Adrenal gland (tissue), 12 donors: ENCODE measurements around the gene CMTM4. TPM values are rescaled to one million over a fixed set of nuclear protein-coding genes. Genes with fewer than 3 reads are reported as not detected.

Source experiments
- DNase-seq, 7 donors: peaks; one replicate each; pipeline ENCODE4 v3.0.0-alpha.2; 2019 to 2020
- H3K27ac ChIP-seq, 5 donors: fragments of 200-600 bp; sonication (generic) in 4 of 5; 1 replicate in 3 of 5; 2 replicates in 2 of 5; pipeline versions ENCODE4 v1.5.1 to v1.8.0; 2016 to 2020; ENCODE audit warnings: mild to moderate bottlenecking in 1 of 5
- H3K27me3 ChIP-seq: fragments of 200-600 bp; 2 replicates; pipeline ENCODE4 v1.8.0; 2021
- H3K36me3 ChIP-seq, 2 donors: fragments of 200-600 bp; replicated peaks in 1 of 2; 1 replicate in 1 of 2; 2 replicates in 1 of 2; pipeline versions ENCODE4 v1.5.1 to v1.8.0; 2018 to 2022
- H3K4me1 ChIP-seq, 2 donors: fragments of 200-600 bp; replicated peaks in 1 of 2; 1 replicate in 1 of 2; 2 replicates in 1 of 2; pipeline versions ENCODE4 v1.5.1 to v1.8.0; 2018 to 2021
- H3K4me3 ChIP-seq, 4 donors: fragments of 200-600 bp; sonication (generic) in 3 of 4; one replicate each; pipeline ENCODE4 v1.5.1; 2016 to 2018
- H3K9me3 ChIP-seq, 3 donors: fragments of 200-600 bp; sonication (generic) in 1 of 3; replicated peaks in 1 of 3; 1 replicate in 2 of 3; 2 replicates in 1 of 3; pipeline versions ENCODE4 v1.5.1 to v1.8.0; 2016 to 2021
- POLR2A ChIP-seq, 2 donors: fragments of 450-650 bp; IDR thresholded peaks; one replicate each; pipeline ENCODE4 v1.6.1; 2017; ENCODE audit warnings: antibody characterized with exemption in 2 of 2, mild to moderate bottlenecking in 2 of 2, moderate library complexity in 1 of 2
- WGBS, 4 donors: extraction: QIAGEN DNeasy Blood & Tissue Kit in 2 of 4; methylation state at CpG; one replicate each; pipeline versions ENCODE4 v1.1.5 to v1.1.7; 2013 to 2017; 5-methylcytosine and 5-hydroxymethylcytosine counted together
- intact Hi-C, 2 donors: fragments of 100-400 bp; cut with DNase I; formaldehyde crosslinking; loops; one replicate each; pipeline versions ENCODE4 v1.14.1 to v1.15.0; 2022 to 2023
- polyA plus RNA-seq, 3 donors: library from polyadenylated mRNA; stranded (reverse); fragments of 200-250 nt in 2 of 3; fragments of 350-450 nt in 1 of 3; fragmentation: Illumina TruSeq in 1 of 3; extraction: RNeasy Lipid Tissue Mini Kit (QIAGEN cat#74804) in 1 of 3; gene quantifications; one replicate each; pipeline ENCODE4 v1.2.3, GENCODE V29; 2013 to 2014
- total RNA-seq, 9 donors: library from RNA; depleted of rRNA in 4 of 9; stranded (reverse); fragments of >200 nt in 4 of 9; fragments of 120-200 nt in 1 of 9; fragmentation: NEBNext Ultra II Directional in 1 of 9; extraction: Animal tissue kit (Norgen Biotek cat#: 25700) in 1 of 9; gene quantifications; one replicate each; pipeline versions ENCODE4 v1.1.0 to v1.2.4, GENCODE V29; 2013 to 2023
- TF ChIP-seq, protein P1 (sequence below), 6 experiments: fragments of 450-650 bp in 4 of 6; fragments of 200-600 bp in 2 of 6; sonication (generic) in 1 of 6; IDR thresholded peaks; 1 replicate in 5 of 6; 2 replicates in 1 of 6; pipeline versions ENCODE4 v1.5.1 to v1.8.0; 2016 to 2021; ENCODE audit warnings: antibody characterized with exemption in 6 of 6, mild to moderate bottlenecking in 2 of 6, moderate library complexity in 1 of 6
- donor health status: healthy with polysubstance abuse.
- donor health status: Bipolar disorder and iron deficiency.
- donor health status: DM: yes; HTN: yes; CAD: no.
- donor health status: DM: no; HTN: no; CAD: no.
- donor health status: DM: no; HTN: no; CAD: no.
- donor health status: DM: yes; HTN: yes; CAD: no.

Gene CMTM4
- total and polyA plus RNA-seq, 12 donors: 9.2 to 35.3 (median 20.0) TPM

DNA sequence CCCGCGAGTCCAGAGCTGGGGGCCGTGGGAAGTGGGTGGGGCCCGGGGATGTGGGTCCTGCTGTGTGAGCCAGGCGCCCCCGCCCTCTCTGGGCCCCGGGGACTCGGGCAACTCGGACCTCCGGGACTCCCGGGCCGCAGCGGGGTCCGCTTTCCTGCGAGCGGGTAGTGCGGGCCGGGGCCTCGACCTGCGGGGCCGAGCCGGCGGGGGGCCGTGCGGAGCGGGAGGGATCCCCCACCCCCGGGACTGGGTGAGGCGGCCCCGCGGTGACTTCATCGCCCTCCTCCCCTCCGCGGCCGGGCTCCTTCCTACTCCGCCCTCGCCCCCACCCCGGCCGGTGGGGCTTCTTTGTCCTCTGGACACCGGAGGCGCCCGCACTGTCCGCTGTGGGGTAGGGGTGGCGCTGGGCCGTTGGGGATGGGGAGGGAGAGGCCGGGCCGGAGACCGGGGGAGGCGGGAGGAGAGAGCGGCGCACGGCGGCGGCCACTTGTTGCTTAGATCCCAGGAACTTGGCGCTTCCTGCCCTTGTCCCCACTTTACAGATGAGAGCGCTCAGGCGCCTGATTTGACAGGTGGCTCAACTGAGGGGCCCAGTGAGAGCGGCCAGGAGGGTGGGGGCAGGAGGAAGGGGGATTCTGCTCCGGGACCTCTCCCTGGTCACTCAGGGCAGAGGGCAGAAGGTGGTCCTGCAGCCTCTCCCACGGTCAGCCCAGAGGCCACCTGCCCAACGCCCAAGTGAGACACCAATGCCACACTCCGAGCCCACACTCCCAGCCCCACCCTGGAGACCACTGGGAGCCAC is 91.2 kb downstream of the CMTM4 start:
- 7 to 21% (median 15%) methylated on average over 8 to 61 of the region's 61 CpGs for WGBS, 4 donors
- peaks cover 0 to 12% of the 10 kb centered on the region in 2 donors for H3K36me3 ChIP-seq
- peak in 5 of 7 donors; percentile 33 to 59 (median 50) for DNase-seq
- no peak for TF ChIP-seq POLR2A (IDR thresholded peaks at IDR 0.05)
- TF ChIP-seq, protein P1, sequence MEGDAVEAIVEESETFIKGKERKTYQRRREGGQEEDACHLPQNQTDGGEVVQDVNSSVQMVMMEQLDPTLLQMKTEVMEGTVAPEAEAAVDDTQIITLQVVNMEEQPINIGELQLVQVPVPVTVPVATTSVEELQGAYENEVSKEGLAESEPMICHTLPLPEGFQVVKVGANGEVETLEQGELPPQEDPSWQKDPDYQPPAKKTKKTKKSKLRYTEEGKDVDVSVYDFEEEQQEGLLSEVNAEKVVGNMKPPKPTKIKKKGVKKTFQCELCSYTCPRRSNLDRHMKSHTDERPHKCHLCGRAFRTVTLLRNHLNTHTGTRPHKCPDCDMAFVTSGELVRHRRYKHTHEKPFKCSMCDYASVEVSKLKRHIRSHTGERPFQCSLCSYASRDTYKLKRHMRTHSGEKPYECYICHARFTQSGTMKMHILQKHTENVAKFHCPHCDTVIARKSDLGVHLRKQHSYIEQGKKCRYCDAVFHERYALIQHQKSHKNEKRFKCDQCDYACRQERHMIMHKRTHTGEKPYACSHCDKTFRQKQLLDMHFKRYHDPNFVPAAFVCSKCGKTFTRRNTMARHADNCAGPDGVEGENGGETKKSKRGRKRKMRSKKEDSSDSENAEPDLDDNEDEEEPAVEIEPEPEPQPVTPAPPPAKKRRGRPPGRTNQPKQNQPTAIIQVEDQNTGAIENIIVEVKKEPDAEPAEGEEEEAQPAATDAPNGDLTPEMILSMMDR (IDR thresholded peaks at IDR 0.05): peak in 1 of 6 experiments; percentile 16
- intact Hi-C loops: loop anchor here (10.0 kb wide), 4 partner anchors 119 to 259 kb away; no protein-coding TSS in a partner anchor
- H3K27ac ChIP-seq: peak overlapping the region in 4 of 5 donors; percentile 18 to 73 (median 60)
- no peaks in the 10 kb centered on the region for H3K9me3 ChIP-seq
- peaks cover 0 to 12% of the 10 kb centered on the region in 2 donors for H3K4me1 ChIP-seq
- H3K4me3 ChIP-seq: peak overlapping the region; percentile 52 to 70 (median 62)
- no peaks in the 10 kb centered on the region for H3K27me3 ChIP-seq

DNA sequence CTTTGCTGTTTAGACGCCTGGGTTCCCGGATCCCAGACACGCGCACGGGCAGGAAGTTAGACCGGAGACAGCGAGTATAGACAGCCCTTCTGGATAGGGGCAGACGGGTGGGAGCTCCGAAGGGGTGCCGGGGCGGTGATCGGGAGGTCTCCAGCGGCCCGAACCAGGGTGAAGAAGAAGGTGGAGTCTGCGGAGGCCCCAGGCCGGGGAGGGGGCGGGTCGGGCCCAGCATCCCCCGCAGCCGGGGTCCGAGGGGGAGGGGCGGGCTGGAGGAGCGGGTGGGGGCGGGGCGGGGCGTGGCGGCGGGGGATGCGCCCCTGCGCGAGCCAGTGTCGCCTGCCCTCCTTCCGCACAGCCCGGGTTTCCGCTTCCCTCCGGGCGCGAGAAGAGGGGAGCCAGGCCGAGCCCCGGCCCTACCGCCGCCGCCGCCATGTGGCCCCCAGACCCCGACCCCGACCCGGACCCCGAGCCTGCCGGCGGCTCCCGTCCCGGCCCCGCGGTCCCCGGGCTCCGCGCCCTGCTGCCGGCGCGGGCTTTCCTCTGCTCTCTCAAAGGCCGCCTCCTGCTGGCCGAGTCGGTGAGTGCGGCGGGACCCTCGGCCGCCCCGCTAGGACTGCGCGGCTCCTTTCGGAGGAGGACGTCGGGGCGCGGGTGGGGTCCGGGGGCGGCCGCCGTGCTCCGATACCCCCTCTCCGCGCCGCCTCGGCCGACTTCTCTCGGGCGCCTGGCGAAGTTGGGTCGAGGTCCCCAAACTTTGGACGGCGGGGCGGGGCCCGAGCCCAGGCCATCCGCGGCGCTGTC is 92.0 kb downstream of the CMTM4 start, which contains the start of gene CMTM3:
CMTM3 (plus strand) TSS at position 329 of the 801 bp plus-strand sequence; CDS start at position 431, 102 bp downstream.
- peak in 6 of 7 donors; percentile 40 to 72 (median 62) for DNase-seq
- peaks cover 0 to 4% of the 10 kb centered on the region in 2 donors for H3K36me3 ChIP-seq
- 1% methylated on average over 20 to 93 of the region's 96 CpGs; no CpG with 5 or more reads in 1 of the 4 donors for WGBS, 4 donors
- no peak for TF ChIP-seq POLR2A (IDR thresholded peaks at IDR 0.05)
- TF ChIP-seq, protein P1 (IDR thresholded peaks at IDR 0.05): peak; percentile 37 to 79 (median 67)
- H3K9me3 ChIP-seq: no peaks in the 10 kb centered on the region
- intact Hi-C loops: loop anchor here (5.0 to 10.0 kb wide), 7 partner anchors 52 to 260 kb away; partner anchors contain the start of genes CKLF (in 1 of the 2) and TK2 (in 1 of the 2)
- H3K4me1 ChIP-seq: peaks cover 0 to 12% of the 10 kb centered on the region in 2 donors
- H3K27ac ChIP-seq: peak within 1 kb of the TSS in 4 of 5 donors; percentile 18 to 73 (median 60)
- H3K27me3 ChIP-seq: no peaks in the 10 kb centered on the region
- H3K4me3 ChIP-seq: peak within 1 kb of the TSS; percentile 52 to 70 (median 62)

DNA sequence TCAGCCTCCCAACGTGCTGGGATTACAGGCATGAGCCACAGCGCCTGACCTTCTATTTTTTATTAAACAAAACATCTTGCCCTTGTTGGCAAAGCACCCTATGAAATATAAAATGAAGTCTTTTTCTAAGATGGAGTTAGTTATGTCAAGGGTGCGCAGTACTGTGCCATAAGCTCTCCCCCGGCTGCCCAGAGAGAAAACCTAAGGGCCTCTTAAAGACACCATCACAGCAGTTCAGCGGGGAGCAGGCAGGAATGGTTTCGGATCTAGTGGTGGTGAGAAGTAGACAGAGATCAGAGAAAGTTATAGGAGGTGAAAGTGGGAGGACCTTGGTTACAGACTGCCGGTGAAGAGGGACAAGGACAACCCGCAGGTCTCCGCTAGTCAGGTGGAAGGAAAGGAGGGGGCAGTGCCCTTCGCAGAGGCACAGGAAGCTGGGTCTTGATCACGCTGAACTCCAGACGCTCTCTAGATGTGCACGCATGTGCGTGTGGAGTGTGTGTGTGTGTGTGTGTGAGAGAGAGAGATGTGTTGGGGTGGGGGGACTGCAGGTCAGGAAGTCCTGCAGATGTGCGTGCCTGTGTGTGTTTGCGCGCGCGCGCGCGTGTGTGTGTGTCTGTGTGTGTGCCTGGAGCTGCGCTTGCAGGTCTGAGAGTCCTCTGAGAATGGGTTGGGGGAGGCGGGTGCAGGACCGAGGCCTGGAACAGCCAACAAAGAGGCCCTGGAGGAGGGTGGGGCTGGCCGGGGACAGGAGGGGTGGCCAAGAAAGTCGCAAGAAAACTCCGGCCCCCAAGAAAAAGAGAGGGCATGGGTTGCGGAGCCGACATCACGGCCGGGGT is 92.8 kb downstream of the CMTM4 start:
- TF ChIP-seq POLR2A (IDR thresholded peaks at IDR 0.05): peak in 1 of 2 donors; percentile 8
- TF ChIP-seq, protein P1 (IDR thresholded peaks at IDR 0.05): no peak
- no peaks in the 10 kb centered on the region for H3K27me3 ChIP-seq
- H3K36me3 ChIP-seq: no peaks in the 10 kb centered on the region
- intact Hi-C loops: loop anchor here (5.0 to 10.0 kb wide), 7 partner anchors 51 to 261 kb away; partner anchors contain the start of genes CKLF (in 1 of the 2) and TK2 (in 1 of the 2)
- DNase-seq: peak; percentile 59 to 77 (median 68)
- H3K4me1 ChIP-seq: peaks cover 0 to 11% of the 10 kb centered on the region in 2 donors
- H3K4me3 ChIP-seq: peak overlapping the region in 2 of 4 donors; percentile 52 to 68
- WGBS, 4 donors: 7 to 13% (median 10%) methylated on average over 17 to 32 of the region's 32 CpGs
- H3K27ac ChIP-seq: peak overlapping the region in 3 of 5 donors; percentile 49 to 73 (median 72)
- H3K9me3 ChIP-seq: no peaks in the 10 kb centered on the region
